ENCODE results near the gene EVX2.

GRCh38 chr2:176080540-176081375 lies 3.0 kb downstream of the EVX2 start:
- TF ChIP-seq CTCF (IDR thresholded peaks at IDR 0.05) (no peak), POLR2A (IDR thresholded peaks at IDR 0.05) (no peak)

Data from uterus (tissue), 2 donors.